GM23338 (cell line): ENCODE data around the gene HSPA12A. TPM values are rescaled to one million over a fixed set of nuclear protein-coding genes. Genes with fewer than 3 reads are reported as not detected.

ENCODE experiments used
- ATAC-seq: fragments of 200-7000 bp; cut with Tn5 transposase; 3 replicates; pipeline ENCODE4 v1.9.1; 2020
- DNase-seq: peaks from one replicate; pipeline ENCODE4 v3.0.0-alpha.2; 2015; ENCODE audit warnings: low spot score
- H2AFZ ChIP-seq: fragments of 200-600 bp; sonication (generic); 2 replicates; pipeline ENCODE4 v1.8.0; 2016; ENCODE audit warnings: antibody characterized with exemption, mild to moderate bottlenecking, moderate library complexity
- H3F3A ChIP-seq: fragments of 200-600 bp; sonication (generic); replicated peaks from 2 replicates; pipeline ENCODE4 v1.8.0; 2017; ENCODE audit warnings: antibody characterized with exemption, mixed run types, low read depth
- H3K27ac ChIP-seq: fragments of 200-600 bp; sonication (generic); 2 replicates; pipeline ENCODE4 v1.6.1; 2016; ENCODE audit warnings: low read depth
- H3K27me3 ChIP-seq: fragments of 200-600 bp; sonication (generic); 2 replicates; pipeline ENCODE4 v1.8.0; 2016; ENCODE audit warnings: mild to moderate bottlenecking, mixed run types, moderate library complexity; ENCODE audit not compliant: insufficient read depth
- H3K36me3 ChIP-seq: fragments of 200-600 bp; sonication (generic); 2 replicates; pipeline ENCODE4 v1.8.0; 2016; ENCODE audit warnings: mild to moderate bottlenecking; ENCODE audit not compliant: insufficient read depth
- H3K4me1 ChIP-seq: fragments of 200-600 bp; sonication (generic); 2 replicates; pipeline ENCODE4 v1.8.0; 2016; ENCODE audit warnings: mild to moderate bottlenecking, moderate library complexity; ENCODE audit not compliant: insufficient read depth
- H3K4me2 ChIP-seq: fragments of 200-600 bp; sonication (generic); 2 replicates; pipeline ENCODE4 v1.7.1; 2017; ENCODE audit warnings: mixed run types
- H3K4me3 ChIP-seq: fragments of 200-600 bp; sonication (generic); 2 replicates; pipeline ENCODE4 v1.6.1; 2016; ENCODE audit warnings: mixed run types
- H3K79me2 ChIP-seq: fragments of 200-600 bp; sonication (generic); replicated peaks from 2 replicates; pipeline ENCODE4 v1.8.0; 2017; ENCODE audit warnings: mild to moderate bottlenecking; ENCODE audit not compliant: insufficient read depth
- H3K9me2 ChIP-seq: fragments of 200-600 bp; sonication (generic); 2 replicates; pipeline ENCODE4 v1.8.0; 2017; ENCODE audit not compliant: insufficient read depth
- H4K20me1 ChIP-seq: fragments of 200-600 bp; sonication (generic); replicated peaks from 2 replicates; pipeline ENCODE4 v1.8.0; 2017; ENCODE audit warnings: mild to moderate bottlenecking; ENCODE audit not compliant: insufficient read depth
- H3K27ac Mint-ChIP-seq: 2 replicates; pipeline ENCODE4 v1.8.0; 2020; ENCODE audit warnings: inconsistent platforms, mild to moderate bottlenecking, moderate library complexity, mixed read lengths
- H3K27me3 Mint-ChIP-seq: 3 replicates; pipeline ENCODE4 v1.8.0; 2022; ENCODE audit warnings: low read depth, mild to moderate bottlenecking, moderate library complexity, mixed read lengths, inconsistent platforms; ENCODE audit not compliant: insufficient read depth, poor library complexity
- H3K36me3 Mint-ChIP-seq: 3 replicates; pipeline ENCODE4 v1.8.0; 2021; ENCODE audit warnings: low read depth, mild to moderate bottlenecking, inconsistent platforms, moderate library complexity, mixed read lengths
- H3K4me1 Mint-ChIP-seq: 3 replicates; pipeline ENCODE4 v1.8.0; 2020; ENCODE audit warnings: mild to moderate bottlenecking, inconsistent platforms, mixed read lengths
- H3K4me3 Mint-ChIP-seq: 3 replicates; pipeline ENCODE4 v1.8.0; 2021; ENCODE audit warnings: moderate library complexity, mild to moderate bottlenecking, inconsistent platforms, mixed read lengths
- H3K9me3 Mint-ChIP-seq: 3 replicates; pipeline ENCODE4 v1.8.0; 2020; ENCODE audit warnings: moderate library complexity, mild to moderate bottlenecking, inconsistent platforms, mixed read lengths
- EZH2 ChIP-seq: fragments of 200-600 bp; sonication (generic); IDR thresholded peaks from one replicate; pipeline ENCODE4 v1.8.0; 2017; ENCODE audit warnings: antibody characterized with exemption, mild to moderate bottlenecking, low read depth; ENCODE audit not compliant: unreplicated experiment
- EZH2phosphoT487 ChIP-seq: fragments of 200-600 bp; sonication (generic); IDR thresholded peaks from one replicate; pipeline ENCODE4 v1.8.1; 2018; ENCODE audit warnings: antibody characterized with exemption; ENCODE audit not compliant: unreplicated experiment
- NANOG ChIP-seq: IDR thresholded peaks from 2 replicates; pipeline ENCODE4 v1.6.1; 2016; ENCODE audit warnings: antibody characterized with exemption, borderline replicate concordance
- STAT1 ChIP-seq: IDR thresholded peaks from one replicate; pipeline ENCODE4 v1.6.1; 2016; ENCODE audit warnings: antibody characterized with exemption; ENCODE audit not compliant: unreplicated experiment
- ZNF114 ChIP-seq: fragments of 250-450 bp; sonication (Bioruptor Pico); IDR thresholded peaks from 2 replicates; pipeline ENCODE4 v1.5.0; 2020; ENCODE audit warnings: mild to moderate bottlenecking, moderate library complexity
- polyA plus RNA-seq: library from polyadenylated mRNA; unstranded; fragments of >200 nt; fragmentation: Nextera tagmentation; extraction: Ambion mirVana; gene quantifications from 2 replicates; pipeline ENCODE4 v1.2.1, GENCODE V29; 2016
- total RNA-seq: library from RNA; depleted of rRNA; stranded (reverse); fragments of >200 nt; shearing (Covaris generic); gene quantifications from 2 replicates; pipeline ENCODE4 v1.2.3, GENCODE V29; 2014
- TF ChIP-seq, protein P1 (sequence below): fragments of 250-450 bp; sonication (Bioruptor Pico); IDR thresholded peaks from 2 replicates; pipeline ENCODE4 v1.5.0; 2020; ENCODE audit warnings: mild to moderate bottlenecking, moderate library complexity
- TF ChIP-seq, protein P2 (sequence below): IDR thresholded peaks from one replicate; pipeline ENCODE4 v1.6.1; 2018; ENCODE audit warnings: antibody characterized with exemption; ENCODE audit not compliant: unreplicated experiment

The HSPA12A gene
- total and polyA plus RNA-seq, 2 experiments from 2014 or later: 4.4 to 6.3 TPM

DNA sequence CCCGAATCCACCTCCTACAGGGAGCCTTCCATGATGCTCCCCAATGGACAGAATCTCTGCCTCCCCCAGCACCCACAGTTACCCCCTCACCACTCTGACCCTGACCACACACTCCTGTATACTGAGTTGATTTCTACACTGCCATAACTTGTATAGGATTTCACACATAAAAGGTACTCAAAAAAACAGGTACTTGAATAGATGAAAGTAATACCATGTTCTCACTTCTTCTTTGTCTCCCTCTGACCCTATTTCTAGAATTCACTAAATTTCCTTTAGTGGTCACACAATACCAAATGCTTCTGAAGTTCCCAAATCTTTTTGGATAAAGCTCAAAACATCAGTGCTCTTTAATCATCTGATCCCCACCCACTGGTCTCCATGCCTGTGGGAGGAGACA, 45.4 kb downstream of the HSPA12A start (continued):
- TF ChIP-seq, protein P1, sequence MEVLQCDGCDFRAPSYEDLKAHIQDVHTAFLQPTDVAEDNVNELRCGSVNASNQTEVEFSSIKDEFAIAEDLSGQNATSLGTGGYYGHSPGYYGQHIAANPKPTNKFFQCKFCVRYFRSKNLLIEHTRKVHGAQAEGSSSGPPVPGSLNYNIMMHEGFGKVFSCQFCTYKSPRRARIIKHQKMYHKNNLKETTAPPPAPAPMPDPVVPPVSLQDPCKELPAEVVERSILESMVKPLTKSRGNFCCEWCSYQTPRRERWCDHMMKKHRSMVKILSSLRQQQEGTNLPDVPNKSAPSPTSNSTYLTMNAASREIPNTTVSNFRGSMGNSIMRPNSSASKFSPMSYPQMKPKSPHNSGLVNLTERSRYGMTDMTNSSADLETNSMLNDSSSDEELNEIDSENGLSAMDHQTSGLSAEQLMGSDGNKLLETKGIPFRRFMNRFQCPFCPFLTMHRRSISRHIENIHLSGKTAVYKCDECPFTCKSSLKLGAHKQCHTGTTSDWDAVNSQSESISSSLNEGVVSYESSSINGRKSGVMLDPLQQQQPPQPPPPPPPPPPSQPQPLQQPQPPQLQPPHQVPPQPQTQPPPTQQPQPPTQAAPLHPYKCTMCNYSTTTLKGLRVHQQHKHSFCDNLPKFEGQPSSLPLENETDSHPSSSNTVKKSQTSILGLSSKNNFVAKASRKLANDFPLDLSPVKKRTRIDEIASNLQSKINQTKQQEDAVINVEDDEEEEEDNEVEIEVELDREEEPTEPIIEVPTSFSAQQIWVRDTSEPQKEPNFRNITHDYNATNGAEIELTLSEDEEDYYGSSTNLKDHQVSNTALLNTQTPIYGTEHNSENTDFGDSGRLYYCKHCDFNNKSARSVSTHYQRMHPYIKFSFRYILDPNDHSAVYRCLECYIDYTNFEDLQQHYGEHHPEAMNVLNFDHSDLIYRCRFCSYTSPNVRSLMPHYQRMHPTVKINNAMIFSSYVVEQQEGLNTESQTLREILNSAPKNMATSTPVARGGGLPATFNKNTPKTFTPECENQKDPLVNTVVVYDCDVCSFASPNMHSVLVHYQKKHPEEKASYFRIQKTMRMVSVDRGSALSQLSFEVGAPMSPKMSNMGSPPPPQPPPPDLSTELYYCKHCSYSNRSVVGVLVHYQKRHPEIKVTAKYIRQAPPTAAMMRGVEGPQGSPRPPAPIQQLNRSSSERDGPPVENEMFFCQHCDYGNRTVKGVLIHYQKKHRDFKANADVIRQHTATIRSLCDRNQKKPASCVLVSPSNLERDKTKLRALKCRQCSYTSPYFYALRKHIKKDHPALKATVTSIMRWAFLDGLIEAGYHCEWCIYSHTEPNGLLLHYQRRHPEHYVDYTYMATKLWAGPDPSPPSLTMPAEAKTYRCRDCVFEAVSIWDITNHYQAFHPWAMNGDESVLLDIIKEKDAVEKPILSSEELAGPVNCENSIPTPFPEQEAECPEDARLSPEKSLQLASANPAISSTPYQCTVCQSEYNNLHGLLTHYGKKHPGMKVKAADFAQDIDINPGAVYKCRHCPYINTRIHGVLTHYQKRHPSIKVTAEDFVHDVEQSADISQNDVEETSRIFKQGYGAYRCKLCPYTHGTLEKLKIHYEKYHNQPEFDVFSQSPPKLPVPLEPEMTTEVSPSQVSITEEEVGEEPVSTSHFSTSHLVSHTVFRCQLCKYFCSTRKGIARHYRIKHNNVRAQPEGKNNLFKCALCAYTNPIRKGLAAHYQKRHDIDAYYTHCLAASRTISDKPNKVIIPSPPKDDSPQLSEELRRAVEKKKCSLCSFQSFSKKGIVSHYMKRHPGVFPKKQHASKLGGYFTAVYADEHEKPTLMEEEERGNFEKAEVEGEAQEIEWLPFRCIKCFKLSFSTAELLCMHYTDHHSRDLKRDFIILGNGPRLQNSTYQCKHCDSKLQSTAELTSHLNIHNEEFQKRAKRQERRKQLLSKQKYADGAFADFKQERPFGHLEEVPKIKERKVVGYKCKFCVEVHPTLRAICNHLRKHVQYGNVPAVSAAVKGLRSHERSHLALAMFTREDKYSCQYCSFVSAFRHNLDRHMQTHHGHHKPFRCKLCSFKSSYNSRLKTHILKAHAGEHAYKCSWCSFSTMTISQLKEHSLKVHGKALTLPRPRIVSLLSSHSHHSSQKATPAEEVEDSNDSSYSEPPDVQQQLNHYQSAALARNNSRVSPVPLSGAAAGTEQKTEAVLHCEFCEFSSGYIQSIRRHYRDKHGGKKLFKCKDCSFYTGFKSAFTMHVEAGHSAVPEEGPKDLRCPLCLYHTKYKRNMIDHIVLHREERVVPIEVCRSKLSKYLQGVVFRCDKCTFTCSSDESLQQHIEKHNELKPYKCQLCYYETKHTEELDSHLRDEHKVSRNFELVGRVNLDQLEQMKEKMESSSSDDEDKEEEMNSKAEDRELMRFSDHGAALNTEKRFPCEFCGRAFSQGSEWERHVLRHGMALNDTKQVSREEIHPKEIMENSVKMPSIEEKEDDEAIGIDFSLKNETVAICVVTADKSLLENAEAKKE (CRISPR knock-in tag): no peak
- TF ChIP-seq ZNF114 (CRISPR knock-in tag): no peak
- no peak for TF ChIP-seq EZH2

DNA sequence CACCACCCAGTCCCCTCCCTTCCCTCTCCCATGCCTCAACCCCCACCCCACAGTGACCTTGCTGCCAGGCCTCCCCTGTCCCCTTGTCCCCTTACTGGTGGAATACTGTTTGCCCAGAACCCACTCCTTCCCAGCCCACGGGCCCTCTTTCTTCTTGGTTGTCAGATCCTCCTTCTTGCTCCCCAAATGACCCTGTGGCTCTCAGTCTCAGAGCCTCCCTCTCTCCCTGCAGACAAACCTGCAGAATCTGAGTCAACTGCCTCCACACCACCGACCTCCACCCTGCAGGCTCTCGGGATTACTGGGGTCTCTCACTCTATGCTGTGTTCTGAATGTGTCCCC, 47.5 kb downstream of the HSPA12A start:
- Histone ChIP-seq H3K36me3 (no peaks in the 10 kb centered on the region), H3K4me3 (no peak overlapping the region), H3F3A (no peaks in the 10 kb centered on the region), H3K27ac (no peak overlapping the region), H3K27me3 (no peaks in the 10 kb centered on the region), H4K20me1 (no peaks in the 10 kb centered on the region), H3K4me2 (no peak overlapping the region; the same call in 1 of the 2 replicates), H3K4me1 (peaks cover 31% of the 10 kb centered on the region), H3K9me2 (no peaks in the 10 kb centered on the region), H2AFZ (peak overlapping the region; percentile 82; the same call in 1 of the 2 replicates), H3K79me2 (no peaks in the 10 kb centered on the region)
- Mint-ChIP-seq H3K9me3 (no peaks in the 10 kb centered on the region; the same call in 2 of the 3 replicates), H3K4me1 (peaks cover 37% of the 10 kb centered on the region), H3K36me3 (no peaks in the 10 kb centered on the region), H3K27me3 (peaks cover 13% of the 10 kb centered on the region), H3K4me3 (no peak overlapping the region), H3K27ac (no peak overlapping the region)
- ATAC-seq: no peak
- DNase-seq: no peak
- TF ChIP-seq STAT1 (no peak), EZH2phosphoT487 (no peak), EZH2 (no peak), NANOG (no peak)
- TF ChIP-seq, protein P2, sequence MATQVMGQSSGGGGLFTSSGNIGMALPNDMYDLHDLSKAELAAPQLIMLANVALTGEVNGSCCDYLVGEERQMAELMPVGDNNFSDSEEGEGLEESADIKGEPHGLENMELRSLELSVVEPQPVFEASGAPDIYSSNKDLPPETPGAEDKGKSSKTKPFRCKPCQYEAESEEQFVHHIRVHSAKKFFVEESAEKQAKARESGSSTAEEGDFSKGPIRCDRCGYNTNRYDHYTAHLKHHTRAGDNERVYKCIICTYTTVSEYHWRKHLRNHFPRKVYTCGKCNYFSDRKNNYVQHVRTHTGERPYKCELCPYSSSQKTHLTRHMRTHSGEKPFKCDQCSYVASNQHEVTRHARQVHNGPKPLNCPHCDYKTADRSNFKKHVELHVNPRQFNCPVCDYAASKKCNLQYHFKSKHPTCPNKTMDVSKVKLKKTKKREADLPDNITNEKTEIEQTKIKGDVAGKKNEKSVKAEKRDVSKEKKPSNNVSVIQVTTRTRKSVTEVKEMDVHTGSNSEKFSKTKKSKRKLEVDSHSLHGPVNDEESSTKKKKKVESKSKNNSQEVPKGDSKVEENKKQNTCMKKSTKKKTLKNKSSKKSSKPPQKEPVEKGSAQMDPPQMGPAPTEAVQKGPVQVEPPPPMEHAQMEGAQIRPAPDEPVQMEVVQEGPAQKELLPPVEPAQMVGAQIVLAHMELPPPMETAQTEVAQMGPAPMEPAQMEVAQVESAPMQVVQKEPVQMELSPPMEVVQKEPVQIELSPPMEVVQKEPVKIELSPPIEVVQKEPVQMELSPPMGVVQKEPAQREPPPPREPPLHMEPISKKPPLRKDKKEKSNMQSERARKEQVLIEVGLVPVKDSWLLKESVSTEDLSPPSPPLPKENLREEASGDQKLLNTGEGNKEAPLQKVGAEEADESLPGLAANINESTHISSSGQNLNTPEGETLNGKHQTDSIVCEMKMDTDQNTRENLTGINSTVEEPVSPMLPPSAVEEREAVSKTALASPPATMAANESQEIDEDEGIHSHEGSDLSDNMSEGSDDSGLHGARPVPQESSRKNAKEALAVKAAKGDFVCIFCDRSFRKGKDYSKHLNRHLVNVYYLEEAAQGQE: no peak
